T-helper 2 cell (primary cell): ENCODE measurements around the gene CLPSL1.
"Not testable (repeated sequence)": the region's sequence is repeated elsewhere in the genome, so short reads cannot be mapped to it uniquely, and the experiment has no call there.

Source experiments
- DNase-seq, 5 experiments: peaks; one replicate each; pipeline versions ENCODE4 v3.0.0 to v3.0.0-alpha.2; 2012 to 2022
- total RNA-seq, 2 donors: gene quantifications; one replicate each; lab custom pipeline; 2026; lab: John Stamatoyannopoulos, UW

CLPSL1 gene, protein sequence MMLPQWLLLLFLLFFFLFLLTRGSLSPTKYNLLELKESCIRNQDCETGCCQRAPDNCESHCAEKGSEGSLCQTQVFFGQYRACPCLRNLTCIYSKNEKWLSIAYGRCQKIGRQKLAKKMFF
- total RNA-seq = 0 reads per million in 2 donors

- DNase-seq = no peak
Measured at GRCh38 chr6:35780719-35781118, at the start of gene CLPSL1. Gene CLPSL1, plus strand, starts transcription at chr6:35781019. Its CDS starts 92 bp downstream, at chr6:35781111.

GRCh38 chr6:35731414-35731735 is 49.4 kb upstream of the CLPSL1 start:
- peak; percentile 78 to 94 (median 89) for DNase-seq

DNA sequence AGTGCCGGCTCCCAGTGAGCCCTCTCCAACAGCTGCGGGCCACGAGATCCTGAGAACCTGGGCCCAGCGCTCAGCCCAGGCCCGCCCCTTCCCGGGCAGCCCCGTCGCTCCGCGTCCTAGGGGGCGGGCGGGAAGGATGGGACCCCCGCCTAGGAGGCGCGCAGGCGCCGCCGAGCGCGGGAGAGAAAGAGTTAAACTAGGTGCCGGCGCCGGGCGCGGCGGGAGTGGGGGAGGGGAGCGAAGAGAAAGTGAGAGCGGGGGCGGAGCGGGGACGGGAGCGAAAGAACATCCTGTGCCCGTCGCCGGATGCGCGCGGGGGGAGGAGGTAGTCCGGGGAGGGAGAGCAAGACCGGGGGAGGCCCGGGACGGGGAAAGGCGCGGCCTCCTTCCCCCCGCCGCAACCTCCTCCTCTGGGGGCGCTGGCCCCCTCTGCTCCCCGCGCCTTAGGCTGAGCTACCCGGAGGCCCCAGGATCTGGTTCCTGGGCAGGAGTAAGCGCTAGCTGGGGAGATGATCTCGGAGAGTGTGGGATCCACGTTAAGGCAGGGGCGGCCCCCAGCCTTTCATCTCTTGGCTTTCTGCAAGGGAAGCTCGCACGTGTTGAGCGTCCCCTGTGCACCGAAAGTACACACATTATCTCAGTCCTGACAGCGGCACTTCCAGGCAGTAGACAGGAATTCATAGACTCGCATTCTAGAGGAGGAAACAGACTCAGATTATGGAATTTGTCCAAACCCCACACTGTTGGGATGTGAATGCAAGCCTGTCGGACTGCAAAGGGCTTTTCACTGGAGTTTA is 48.9 kb upstream of the CLPSL1 start:
- DNase-seq = peak; percentile 82 to 95 (median 90)

- DNase-seq = no peak
Measured at GRCh38 chr6:35733633-35734032, 47.2 kb upstream of the CLPSL1 start.

GRCh38 chr6:35734319-35734718 is 46.5 kb upstream of the CLPSL1 start:
- not testable (repeated sequence) for DNase-seq

DNA sequence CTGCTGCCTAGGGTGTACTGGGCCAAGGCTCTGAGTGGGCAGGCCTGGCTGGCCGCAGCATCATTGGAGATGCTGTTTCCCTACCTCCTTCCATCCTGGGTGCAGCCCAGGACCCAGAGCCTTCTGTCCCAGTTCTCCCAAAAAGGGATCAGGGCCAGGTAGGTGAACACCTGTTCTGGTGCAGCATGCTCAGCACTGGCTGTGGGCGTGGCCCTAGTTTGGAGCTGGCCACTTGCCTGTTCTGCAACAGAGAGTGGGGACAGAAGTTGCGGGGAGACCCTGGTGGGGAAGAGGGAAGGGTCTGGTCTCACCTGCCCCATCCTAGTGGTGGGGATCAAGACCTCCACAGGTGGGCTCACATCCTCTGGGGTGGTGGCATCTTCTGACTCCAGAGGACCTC is 45.4 kb upstream of the CLPSL1 start:
- DNase-seq = no peak

DNA sequence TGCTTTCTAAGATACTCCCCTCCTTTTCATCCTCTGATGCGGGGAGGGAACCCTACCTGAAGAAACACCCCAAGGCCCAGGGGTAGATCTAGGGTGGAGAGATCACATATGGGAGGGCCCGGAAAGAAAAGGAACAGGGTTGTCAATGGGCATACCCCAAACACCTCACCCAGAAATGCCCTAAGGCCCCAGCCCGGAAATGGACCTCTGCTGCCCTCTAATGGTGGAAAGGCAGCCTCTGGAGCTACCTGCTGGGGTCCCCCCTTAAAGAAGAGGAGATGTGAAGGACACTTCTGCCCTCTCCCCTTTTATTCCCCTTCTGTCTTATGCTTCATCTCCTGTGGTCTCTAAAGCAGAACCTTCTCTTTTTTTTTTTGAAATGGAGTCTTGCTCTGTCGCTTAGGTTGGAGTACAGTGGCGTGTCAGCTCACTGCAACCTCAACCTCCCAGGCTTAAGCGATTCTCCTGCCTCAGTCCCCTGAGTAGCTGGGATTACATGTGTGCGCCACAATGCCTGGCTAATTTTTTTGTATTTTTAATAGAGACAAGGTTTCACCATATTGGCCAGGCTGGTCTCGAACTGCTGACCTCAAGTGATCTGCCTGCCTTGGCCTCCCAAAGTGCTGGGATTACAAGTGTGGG is 44.4 kb upstream of the CLPSL1 start:
- peak; percentile 52 to 77 (median 75) for DNase-seq

DNA sequence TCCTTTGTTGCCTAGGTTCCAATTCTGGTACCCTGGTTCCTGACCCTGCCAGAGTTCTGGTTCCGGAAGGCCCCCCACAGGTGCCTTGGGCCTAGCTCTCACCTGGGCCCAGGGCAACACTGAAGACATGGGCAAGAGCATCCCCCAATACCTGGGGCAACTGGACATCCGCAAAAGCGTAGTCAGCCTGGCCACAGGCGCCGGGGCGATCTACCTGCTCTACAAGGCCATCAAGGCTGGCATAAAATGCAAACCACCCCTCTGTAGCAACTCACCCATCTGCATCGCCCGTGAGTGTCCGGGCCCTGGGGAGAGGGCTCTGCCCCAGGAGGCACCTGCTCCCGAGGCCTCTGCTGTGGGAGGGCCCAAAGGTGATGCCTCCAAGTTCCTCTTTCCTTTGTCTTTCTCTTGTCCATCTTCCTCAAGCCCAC is 43.8 kb upstream of the CLPSL1 start, which contains the start of gene ARMC12:
Gene ARMC12, plus strand, starts transcription at position 51 of the 431 bp plus-strand sequence. Its CDS starts 77 bp downstream, at position 128.
- DNase-seq = no peak

GRCh38 chr6:35737413-35738211 is 43.2 kb upstream of the CLPSL1 start:
- DNase-seq = peak in 2 of 5 experiments; percentile 49 to 80

DNA sequence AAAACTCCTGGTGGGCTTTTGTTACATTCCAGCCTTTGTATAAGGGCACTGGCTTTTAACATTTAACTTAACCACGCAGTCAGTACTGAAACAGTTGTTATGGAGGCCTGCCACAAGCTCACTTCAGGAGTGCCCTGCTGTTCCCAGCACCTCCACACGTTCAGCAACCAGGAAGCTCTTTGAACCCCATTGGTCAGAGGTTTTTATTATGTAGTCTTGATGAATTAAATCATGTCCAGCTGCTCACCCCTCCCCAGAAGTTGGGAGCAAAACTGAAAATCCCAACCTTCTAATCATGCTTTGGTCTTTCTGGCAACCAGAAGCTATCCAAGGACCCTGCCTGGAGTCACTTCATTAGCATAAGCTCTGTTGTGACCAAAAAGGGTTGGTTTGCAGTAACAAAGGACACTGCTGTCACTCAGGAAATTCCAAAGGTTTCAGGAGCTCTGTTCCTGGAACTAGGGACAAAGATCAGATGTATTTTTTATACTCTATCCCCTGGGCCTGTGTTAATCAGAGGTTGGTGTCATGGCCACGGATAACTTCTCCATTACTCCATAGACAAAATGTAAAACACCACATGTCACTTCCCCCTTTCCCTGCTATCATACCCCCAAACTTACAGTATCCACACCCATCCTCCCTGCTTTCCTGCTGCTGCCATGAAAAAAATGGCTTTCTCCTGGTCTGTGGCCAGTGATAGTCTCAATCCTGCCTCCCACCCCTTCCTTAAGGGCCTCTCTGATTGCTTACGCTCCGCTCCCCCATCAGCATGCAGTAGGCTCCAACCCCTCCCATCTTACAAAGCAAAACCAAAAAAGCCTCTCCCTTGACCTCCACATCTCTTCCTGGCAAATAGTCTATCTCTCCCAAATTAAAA is 40.9 kb upstream of the CLPSL1 start:
- DNase-seq = no peak

DNA sequence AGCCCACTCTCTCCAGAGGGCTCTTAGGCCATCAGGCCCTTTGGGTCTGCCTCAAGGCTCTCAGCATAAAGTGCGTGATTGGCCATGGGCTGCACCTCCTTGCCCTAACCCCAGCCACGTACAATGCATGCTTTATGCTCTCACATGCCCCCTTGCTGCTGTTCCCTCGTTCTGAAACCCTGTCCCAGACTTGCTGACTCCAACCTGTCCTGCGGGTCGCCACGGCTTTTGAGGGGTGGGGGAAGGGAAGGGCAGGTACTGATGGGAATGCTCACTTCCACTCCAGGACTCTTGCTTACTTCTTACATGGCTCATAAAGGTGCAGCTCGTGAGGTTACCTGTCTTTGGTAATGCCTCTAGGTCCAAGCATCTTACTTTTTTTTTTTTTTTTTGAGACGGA is 38.0 kb upstream of the CLPSL1 start:
- no peak for DNase-seq

DNA sequence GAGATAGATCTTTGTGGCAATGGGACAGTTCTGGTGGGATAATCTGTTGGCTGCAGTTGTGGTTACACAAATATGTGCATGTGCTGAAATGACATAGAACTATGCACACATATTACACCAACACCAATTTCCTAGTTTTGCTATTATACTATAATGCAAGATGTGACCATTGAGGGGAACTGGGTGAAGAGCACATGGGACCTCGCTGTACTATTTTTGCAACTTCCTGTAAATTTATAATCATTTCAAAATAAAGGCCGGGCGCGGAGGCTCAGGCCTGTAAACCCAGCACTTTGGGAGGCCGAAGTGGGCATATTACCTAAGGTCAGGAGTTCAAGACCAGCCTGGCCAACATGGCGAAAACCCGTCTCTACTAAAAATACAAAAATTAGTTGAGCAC is 35.3 kb upstream of the CLPSL1 start:
- no peak for DNase-seq

DNA sequence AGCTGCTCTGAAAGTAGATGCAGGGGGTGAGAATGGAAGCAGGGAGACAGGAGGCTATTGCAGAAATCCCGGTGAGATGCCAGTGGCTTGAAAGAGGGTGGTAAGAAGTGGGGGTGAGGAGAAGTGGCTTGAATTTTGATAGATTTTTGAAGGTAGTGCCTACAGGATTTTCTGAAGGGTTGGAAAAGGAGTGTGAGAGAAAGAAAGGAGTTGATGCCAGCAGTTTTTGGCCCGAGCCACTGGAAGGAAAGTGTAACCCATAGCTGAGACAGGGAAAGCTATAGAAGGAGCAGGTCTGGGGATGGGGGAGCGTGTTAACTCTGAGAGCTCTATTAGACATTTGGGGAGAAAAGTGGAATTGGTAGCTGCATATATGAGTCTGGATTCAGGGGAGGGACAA is 34.3 kb upstream of the CLPSL1 start:
- DNase-seq = no peak

- no peak for DNase-seq
Measured at GRCh38 chr6:35747877-35748276, 32.9 kb upstream of the CLPSL1 start.

DNA sequence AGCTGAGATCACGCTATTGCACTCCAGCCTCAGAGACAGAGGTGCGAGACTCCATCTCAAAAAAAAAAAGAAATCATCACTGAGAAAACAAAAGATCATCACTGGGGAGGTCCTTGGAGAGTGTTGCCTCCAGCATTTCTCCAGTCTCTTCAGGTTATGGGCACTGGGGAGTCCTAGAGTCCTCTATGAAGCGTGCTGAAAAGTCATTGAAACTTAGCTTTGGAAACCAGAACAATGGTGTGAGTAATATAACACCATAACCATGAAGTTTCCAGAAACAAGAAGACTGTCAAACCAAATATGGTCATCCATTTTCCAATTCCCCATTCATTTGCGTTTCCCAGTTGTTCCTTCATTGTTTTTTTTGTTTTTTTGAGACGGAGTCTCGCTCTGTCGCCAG is 30.3 kb upstream of the CLPSL1 start:
- no peak for DNase-seq

GRCh38 chr6:35751594-35751993 is 29.2 kb upstream of the CLPSL1 start:
- peak in 1 of 5 experiments; percentile 23 for DNase-seq

- DNase-seq = no peak
Measured at GRCh38 chr6:35752330-35752729, 28.5 kb upstream of the CLPSL1 start.

- no peak for DNase-seq
Measured at GRCh38 chr6:35754452-35755277, 26.2 kb upstream of the CLPSL1 start.

DNA sequence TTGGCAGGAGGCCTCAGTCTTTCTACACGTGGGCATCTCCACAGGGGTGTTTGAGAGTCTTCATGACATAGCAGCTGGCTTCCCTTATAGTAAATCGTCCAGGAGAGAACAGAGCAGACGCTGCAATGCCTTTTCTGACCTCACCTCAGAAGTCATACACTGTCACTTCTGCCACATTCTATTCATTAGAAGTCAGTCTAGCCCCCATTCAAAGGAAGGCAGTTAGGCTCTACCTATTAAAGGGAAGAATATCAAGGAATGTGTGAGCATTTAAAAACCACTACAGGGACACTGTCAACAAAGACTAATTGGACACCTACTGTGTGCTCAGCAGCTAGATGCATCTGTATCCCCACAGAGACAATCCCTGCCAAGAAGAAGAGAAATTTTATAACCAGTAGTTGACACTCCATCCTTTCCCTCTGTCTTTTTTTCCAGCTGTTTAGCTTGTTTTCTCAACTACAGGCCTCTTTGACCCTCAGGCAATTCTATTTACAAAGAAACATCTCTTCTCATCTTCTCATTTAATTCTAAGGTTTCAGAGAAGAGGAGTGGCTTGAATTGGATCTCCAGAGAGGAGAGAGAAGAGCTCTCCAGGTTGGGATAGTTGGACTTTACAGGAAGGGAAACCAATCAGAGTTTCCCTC is 25.4 kb upstream of the CLPSL1 start:
- no peak for DNase-seq

GRCh38 chr6:35757456-35758123 is 23.2 kb upstream of the CLPSL1 start:
- DNase-seq = peak in 1 of 5 experiments; percentile 37
